ENCODE results near the gene CD79B. TPM values are rescaled to one million over a fixed set of nuclear protein-coding genes. Genes with fewer than 3 reads are reported as not detected.
A peak's percentile ranks its signal among the peaks of the same experiment; 100 is the strongest.

The CD79B gene
- total RNA-seq, 1 experiment from 2014 or later: not detected

GRCh38 chr17:63974594-63975192, 42.6 kb upstream of the CD79B start:
- intact Hi-C loops (cut with micrococcal nuclease; ENCODE audit: unreplicated experiment): no loop called here

GRCh38 chr17:63973930-63974593, 41.9 kb upstream of the CD79B start:
- H3K36me3 ChIP-seq (ENCODE audit: control insufficient read depth, insufficient read depth, low read length): no peaks in the 10 kb centered on the region
- no peak for DNase-seq (ENCODE audit: low read depth, low spot score)
- ChIA-PET POLR2A (no interaction called here), CTCF (interaction anchor here (0.7 kb wide), 1 partner anchor 103 kb away, joined by 3 read pairs; no protein-coding TSS in a partner anchor)
- no TSS peak for BruUV-seq (replicated peaks)
- in situ Hi-C loops (cut with HindIII; ENCODE audit: low pct_unique_long_range_greater_than_20kb, low sequenced_read_pairs): no loop called here
- no peak overlapping the region for H3K27ac ChIP-seq (ENCODE audit: low read length)
- no peaks in the 10 kb centered on the region for H3K9me3 ChIP-seq (ENCODE audit: control insufficient read depth, insufficient read depth, low read depth, low read length)
- H3K4me1 ChIP-seq (ENCODE audit: control insufficient read depth, insufficient read depth, low read length): peaks cover 4% of the 10 kb centered on the region; the same call in 1 of the 2 replicates
- ATAC-seq: peak; percentile 81
- H3K27me3 ChIP-seq (ENCODE audit: control insufficient read depth, insufficient read depth, low read length): no peaks in the 10 kb centered on the region
- H3K4me3 ChIP-seq (ENCODE audit: low read depth in 2 of 2, low read length in 2 of 2): no peak overlapping the region
- intact Hi-C loops (cut with micrococcal nuclease; ENCODE audit: unreplicated experiment): no loop called here
- TF ChIP-seq SIN3A (IDR thresholded peaks at IDR 0.05; ENCODE audit: borderline replicate concordance, insufficient read depth, low read depth, low read length) (no peak), TCF7L2 (IDR thresholded peaks at IDR 0.05; ENCODE audit: low read depth, low read length) (no peak), POLR2AphosphoS5 (IDR thresholded peaks at IDR 0.05; ENCODE audit: low read depth, low read length) (no peak), CTCF (IDR thresholded peaks at IDR 0.05) (no peak)

More at GRCh38 chr17:63974594-63975192, 42.6 kb upstream of the CD79B start:
- ChIA-PET POLR2A (no interaction called here), CTCF (interaction anchor here (1.2 to 1.4 kb wide), 2 partner anchors 8 to 28 kb away, joined by 4 to 8 read pairs; no protein-coding TSS in a partner anchor)
- TF ChIP-seq REST (IDR thresholded peaks at IDR 0.05; ENCODE audit: insufficient read depth in 1 of 2, low read depth in 2 of 2, low read length in 1 of 2) (no peak), SIN3A (IDR thresholded peaks at IDR 0.05; ENCODE audit: borderline replicate concordance, insufficient read depth, low read depth, low read length) (no peak), CTCF (IDR thresholded peaks at IDR 0.05) (no peak), POLR2AphosphoS5 (IDR thresholded peaks at IDR 0.05; ENCODE audit: low read depth, low read length) (no peak), TCF7L2 (IDR thresholded peaks at IDR 0.05; ENCODE audit: low read depth, low read length) (no peak)
- BruUV-seq (replicated peaks): no TSS peak
- Histone ChIP-seq H3K4me3 (ENCODE audit: low read depth in 2 of 2, low read length in 2 of 2) (no peak overlapping the region), H3K9me3 (ENCODE audit: control insufficient read depth, insufficient read depth, low read depth, low read length) (no peaks in the 10 kb centered on the region), H3K4me1 (ENCODE audit: control insufficient read depth, insufficient read depth, low read length) (peaks cover 4% of the 10 kb centered on the region; the same call in 1 of the 2 replicates), H3K27ac (ENCODE audit: low read length) (no peak overlapping the region), H3K27me3 (ENCODE audit: control insufficient read depth, insufficient read depth, low read length) (no peaks in the 10 kb centered on the region), H3K36me3 (ENCODE audit: control insufficient read depth, insufficient read depth, low read length) (no peaks in the 10 kb centered on the region)
- in situ Hi-C loops (cut with HindIII; ENCODE audit: low pct_unique_long_range_greater_than_20kb, low sequenced_read_pairs): no loop called here
- ATAC-seq (peak; percentile 92), DNase-seq (ENCODE audit: low read depth, low spot score) (no peak)
